GM12875 (cell line): ENCODE results near the gene DHX15.

Experiments
- H3K4me3 ChIP-seq: one replicate; pipeline ENCODE4 v1.5.1; 2011; ENCODE audit warnings: low read depth, low read length, control low read depth
- TF ChIP-seq, protein P1 (sequence below): IDR thresholded peaks from 2 replicates; pipeline ENCODE4 v1.5.1; 2011; ENCODE audit warnings: low read depth, mild to moderate bottlenecking, control low read depth, inconsistent platforms, low read length, moderate library complexity, borderline replicate concordance; ENCODE audit not compliant: insufficient read depth

The DHX15 gene

DNA sequence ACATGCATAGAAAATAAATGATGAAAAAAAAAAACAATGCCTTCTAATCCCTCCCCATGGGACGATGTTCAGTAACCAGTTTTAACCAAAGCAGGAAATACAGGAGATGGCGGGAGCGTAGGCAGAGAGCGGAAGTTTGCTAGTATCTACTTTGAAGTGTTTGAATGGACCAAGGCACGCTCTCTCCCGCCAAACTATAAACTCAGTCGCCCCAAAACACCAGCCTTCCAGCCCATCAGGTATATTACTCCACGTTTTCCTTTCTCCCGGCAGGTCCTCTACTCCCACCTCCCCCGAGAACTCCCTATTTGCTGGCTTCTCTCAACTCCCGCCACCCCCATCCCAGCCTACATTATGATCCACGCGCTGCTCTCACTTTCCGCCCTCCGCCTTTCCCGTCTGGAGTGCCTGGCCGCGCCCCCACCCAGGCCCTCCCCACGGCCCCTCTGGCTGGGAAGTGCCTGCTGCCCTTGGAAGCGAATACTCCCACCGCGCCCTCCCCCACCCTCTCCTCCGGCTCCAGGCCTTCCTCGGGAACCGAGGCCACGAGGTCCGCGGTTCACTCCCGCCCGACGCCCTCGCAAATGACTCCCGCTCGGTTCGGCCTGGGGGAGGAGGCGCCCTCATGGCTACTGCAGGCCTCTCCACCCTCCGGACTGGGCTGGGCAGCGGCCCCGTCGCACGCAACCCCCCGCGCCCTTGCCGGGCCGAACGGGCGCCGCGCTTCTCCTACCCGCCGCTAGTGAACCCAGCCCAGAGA, 723 bp downstream of the DHX15 start:
- H3K4me3 ChIP-seq = peak overlapping the region; percentile 93
- TF ChIP-seq, protein P1, sequence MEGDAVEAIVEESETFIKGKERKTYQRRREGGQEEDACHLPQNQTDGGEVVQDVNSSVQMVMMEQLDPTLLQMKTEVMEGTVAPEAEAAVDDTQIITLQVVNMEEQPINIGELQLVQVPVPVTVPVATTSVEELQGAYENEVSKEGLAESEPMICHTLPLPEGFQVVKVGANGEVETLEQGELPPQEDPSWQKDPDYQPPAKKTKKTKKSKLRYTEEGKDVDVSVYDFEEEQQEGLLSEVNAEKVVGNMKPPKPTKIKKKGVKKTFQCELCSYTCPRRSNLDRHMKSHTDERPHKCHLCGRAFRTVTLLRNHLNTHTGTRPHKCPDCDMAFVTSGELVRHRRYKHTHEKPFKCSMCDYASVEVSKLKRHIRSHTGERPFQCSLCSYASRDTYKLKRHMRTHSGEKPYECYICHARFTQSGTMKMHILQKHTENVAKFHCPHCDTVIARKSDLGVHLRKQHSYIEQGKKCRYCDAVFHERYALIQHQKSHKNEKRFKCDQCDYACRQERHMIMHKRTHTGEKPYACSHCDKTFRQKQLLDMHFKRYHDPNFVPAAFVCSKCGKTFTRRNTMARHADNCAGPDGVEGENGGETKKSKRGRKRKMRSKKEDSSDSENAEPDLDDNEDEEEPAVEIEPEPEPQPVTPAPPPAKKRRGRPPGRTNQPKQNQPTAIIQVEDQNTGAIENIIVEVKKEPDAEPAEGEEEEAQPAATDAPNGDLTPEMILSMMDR = no peak

- H3K4me3 ChIP-seq = peak overlapping the region; percentile 93
- TF ChIP-seq, protein P1 = no peak
These were observed 2.0 kb downstream of the DHX15 start for GRCh38 chr4:24582235-24582832.

- H3K4me3 ChIP-seq = no peak overlapping the region
These were observed 6.0 kb downstream of the DHX15 start for GRCh38 chr4:24578364-24578763.

GRCh38 chr4:24576276-24576675, 8.1 kb downstream of the DHX15 start:
- no peak overlapping the region for H3K4me3 ChIP-seq
- TF ChIP-seq, protein P1 = no peak

More at GRCh38 chr4:24578364-24578763, 6.0 kb downstream of the DHX15 start:
- TF ChIP-seq, protein P1 = no peak

- TF ChIP-seq, protein P1 = no peak
- no peak overlapping the region for H3K4me3 ChIP-seq
These were observed 10.1 kb downstream of the DHX15 start for GRCh38 chr4:24574236-24574635.

DNA sequence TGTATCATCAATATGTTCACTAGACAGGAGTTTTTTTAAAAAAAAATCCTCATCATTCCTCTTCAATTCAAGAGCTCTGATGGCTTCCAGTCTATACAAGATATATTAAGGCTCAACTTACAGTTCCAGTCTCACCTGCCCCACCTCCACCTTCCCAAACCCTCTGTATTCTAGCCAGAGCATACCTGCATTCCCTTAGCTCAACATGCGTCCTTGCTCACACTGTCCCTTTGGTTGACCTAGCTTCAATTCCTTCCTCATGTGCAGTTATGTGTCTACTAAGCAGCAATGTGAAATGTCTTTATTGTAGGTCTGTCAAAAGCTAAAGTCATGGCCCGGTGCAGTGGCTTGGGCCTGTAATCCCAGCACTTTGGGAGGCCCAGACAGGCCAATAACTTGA, 10.8 kb downstream of the DHX15 start:
- H3K4me3 ChIP-seq = no peak overlapping the region
- TF ChIP-seq, protein P1 = no peak
